Occipital lobe (tissue), 2 donors: ENCODE data around the gene TANGO6. TPM values are rescaled to one million over a fixed set of nuclear protein-coding genes. Genes with fewer than 3 reads are reported as not detected.

Source experiments
- DNase-seq: peaks from one replicate; lab custom pipeline; 2025; lab: John Stamatoyannopoulos, UW
- total RNA-seq: library from RNA; depleted of rRNA; stranded (reverse); fragments of >200 nt; gene quantifications from one replicate; pipeline ENCODE4 v1.2.3, GENCODE V29; 2014

TANGO6 gene
- total RNA-seq, 1 donor from 2014 or later = 30.1 TPM

DNA sequence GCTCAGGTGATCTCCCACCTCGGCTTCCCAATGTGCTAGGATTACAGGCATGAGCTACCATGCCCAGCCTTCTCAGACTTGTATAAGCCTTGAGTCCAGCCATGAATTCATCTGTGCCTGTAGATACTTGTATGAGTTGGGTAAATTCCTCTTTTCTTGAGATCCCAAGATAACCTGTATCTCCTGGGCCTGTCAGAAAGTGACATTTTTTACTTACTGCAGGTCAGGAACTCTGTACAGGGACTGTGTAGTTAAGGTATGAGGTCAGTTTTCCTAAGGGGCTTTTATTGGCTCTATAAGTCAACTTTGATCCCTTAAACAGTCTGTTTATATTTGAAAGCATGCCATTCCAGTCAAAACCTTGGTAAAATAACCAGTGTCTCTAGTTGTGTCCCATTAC, 155.8 kb downstream of the TANGO6 start:
- no peak for DNase-seq

DNA sequence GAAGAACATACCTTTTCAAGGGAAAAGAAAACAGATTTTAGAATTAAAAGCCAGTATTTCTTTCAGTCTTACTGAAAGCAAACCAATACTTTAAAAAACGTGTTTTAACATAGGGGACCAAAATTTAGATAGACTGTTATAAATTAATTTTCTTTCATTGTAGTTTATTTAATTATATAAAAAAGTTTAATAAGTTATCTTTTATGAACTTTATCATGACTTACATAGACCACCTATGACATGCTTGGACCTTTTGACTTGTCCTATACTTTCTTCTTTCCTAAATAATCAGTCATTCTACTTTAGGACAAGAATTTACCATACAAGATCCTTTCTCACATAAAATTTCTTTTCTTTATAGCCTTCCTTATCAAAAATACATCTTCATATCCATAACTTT, 160.2 kb downstream of the TANGO6 start:
- no peak for DNase-seq

DNA sequence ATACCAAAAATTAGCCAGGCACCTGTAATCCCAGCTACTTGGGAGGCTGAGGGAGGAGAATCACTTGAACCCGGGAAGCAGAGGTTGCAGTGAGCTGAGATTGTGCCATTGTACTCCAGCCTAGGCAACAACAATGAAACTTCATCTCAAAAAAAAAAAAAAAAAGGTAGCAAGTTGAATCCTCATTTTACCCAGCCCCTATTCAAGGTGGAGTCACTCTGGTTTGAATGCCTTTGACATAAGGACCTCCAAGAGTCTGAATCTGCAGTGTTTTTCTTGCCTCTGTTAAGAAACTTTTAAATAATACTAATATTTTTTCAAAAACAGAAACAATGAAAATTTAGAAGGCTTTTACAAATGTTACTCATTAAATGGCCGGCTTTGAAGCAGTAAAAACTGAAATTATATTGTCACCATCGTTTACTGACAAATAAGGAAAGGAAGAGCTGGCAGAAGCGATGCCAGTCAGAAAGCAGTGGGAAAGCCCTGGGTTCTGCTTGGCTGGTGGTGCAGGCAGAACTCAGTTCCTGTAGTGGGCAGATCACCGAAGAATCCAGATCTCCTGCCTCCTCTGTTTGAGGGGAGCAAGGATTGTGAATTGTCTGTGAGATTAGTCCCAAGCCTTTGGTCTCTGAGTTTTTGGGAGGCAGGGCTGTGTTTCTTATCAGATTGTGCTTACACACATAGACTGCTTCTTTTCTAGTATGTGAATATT, 162.5 kb downstream of the TANGO6 start:
- DNase-seq = no peak

DNA sequence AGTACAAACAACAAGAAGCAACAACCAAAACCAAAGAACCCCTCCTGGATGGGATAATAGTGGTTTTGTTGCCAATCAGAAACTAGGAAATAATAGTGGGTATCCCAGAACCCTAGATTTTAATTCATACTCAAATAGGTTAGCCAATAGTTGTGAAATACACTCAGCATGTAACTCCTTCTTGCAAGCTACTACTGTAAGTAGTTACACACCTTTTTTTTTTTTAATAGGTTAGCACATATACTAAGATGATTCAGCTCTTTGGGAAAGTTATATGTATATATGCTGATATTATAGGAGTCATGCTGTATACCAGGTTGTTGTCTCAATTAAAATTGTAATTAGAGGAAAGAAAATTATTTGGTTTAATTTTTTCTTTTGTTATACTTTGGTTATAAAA, 169.6 kb downstream of the TANGO6 start:
- no peak for DNase-seq

DNA sequence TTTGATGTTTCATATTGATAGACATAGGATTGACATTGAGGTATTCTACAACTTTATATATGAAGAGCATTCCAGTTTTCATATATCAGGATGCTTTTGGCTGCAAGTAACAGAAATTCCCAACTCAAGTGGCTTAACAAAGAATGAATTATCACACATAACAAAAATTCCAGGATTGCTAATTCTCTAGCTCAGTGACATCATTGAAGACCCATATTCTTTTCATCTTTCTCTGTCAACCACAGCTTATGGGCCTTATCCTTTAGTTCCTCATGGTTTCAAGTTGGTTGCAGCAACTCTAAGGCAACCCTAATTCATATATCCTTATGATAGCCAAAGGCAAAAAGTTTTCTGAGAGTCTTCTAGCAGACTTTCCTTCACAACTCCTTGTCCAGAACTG, 170.7 kb downstream of the TANGO6 start:
- no peak for DNase-seq

DNA sequence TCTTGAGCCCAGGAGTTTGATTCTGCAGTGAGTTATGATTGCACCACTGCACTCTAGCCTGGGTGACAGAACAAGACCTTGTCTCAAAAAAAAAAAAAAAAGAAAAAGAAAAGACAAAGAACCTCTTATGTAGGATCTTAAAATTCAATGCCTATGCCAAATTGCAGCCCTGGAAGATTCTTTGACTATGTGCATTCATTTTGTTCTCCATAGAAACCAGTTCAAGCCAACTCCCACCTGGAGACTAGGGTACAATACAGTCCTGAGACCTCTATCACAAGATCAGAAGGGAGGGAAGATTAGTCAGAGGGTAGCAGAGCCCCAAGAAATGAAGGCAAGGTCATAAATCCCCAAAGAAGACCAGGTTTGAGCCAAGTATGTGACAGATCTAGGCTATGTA, 171.5 kb downstream of the TANGO6 start:
- no peak for DNase-seq

DNA sequence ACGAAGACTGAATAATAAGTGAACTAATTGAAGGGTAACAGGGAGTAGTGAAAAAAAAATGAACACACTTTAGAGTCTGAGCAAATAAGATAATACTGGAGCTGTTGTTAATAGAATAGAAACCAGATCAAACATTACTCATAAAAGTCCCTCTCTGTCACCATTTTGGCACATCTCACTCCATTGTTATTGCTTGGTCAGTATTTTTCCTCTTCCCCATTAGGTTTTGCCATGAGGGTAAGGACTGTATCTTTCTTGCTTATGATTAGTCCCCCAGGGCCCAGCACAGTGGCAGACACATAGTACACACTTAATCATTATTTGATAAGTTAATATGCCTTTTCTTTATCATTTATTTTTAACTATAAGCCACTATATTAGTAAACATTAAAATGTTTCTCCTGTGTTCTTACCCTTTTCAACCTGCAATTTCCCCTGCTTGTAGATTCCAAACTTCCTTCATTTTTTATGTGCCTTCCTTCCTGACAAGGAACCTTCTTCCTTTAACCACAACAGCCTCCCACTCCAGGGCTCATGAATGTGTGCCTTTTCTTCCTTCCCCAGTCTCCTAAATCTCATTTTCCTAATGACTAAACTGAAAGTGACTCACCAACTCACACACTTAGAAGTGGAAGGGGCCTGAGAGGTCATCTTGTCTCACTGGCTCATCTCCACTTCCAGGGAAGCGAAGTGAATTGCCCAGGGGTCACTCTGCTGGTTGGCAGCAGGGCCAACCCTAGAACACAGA, 173.9 kb downstream of the TANGO6 start:
- no peak for DNase-seq

DNA sequence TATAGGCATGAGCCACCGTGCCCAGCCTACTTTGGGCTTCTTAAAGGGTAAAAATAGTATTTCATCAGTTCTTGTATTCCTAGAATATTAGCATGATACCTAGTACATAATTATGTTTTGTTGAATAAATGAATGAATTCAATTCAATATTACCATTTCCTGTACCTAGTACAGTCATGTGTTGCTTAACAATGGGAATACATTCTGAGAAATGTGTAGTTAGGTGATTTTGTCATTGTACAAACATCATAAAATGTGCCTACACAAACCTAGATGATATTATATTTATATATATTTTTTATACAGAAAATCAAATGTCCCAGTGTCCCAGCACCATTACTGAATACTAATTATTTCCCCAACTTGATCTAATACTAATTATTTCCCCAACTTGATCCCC, 176.5 kb downstream of the TANGO6 start:
- DNase-seq = no peak

DNA sequence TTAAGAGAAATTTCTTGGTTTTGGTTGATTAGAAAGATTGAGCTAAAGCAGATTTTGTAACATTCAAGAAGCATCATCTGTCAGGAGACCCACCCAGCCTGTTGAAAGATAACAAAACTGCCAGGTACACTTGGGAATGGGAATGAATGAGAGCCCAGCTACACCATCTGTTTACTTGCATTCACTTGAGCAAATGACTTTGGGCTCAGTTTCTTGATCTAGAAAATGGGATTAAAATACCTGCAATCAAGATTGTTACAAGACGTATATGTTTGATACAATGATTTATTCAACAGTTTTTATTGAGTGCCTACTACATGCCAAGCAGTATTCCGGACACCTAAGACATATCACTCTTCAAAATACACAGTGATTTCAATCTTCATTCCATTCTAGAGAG, 185.8 kb downstream of the TANGO6 start:
- no peak for DNase-seq

DNA sequence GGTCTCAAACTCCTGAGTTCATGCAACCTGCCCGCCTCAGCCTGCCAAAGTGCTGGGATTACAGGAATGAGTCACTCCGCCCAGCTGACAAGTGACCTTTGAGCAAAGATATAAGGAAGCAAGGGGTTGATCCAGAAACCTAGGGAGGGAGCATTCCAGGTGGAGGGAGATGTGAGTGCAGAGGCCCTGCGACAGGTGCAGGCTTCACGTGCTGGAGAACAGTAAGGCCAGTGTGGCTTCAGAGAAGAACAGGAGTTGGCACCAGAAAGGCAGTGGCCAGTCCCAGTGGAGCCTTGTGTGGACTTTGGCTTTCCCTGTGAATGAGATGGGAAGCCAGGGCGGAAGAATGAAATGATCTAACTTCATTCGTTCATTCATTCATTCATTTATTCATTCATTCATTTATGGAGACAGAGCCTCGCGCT, 188.6 kb downstream of the TANGO6 start:
- DNase-seq = no peak

DNA sequence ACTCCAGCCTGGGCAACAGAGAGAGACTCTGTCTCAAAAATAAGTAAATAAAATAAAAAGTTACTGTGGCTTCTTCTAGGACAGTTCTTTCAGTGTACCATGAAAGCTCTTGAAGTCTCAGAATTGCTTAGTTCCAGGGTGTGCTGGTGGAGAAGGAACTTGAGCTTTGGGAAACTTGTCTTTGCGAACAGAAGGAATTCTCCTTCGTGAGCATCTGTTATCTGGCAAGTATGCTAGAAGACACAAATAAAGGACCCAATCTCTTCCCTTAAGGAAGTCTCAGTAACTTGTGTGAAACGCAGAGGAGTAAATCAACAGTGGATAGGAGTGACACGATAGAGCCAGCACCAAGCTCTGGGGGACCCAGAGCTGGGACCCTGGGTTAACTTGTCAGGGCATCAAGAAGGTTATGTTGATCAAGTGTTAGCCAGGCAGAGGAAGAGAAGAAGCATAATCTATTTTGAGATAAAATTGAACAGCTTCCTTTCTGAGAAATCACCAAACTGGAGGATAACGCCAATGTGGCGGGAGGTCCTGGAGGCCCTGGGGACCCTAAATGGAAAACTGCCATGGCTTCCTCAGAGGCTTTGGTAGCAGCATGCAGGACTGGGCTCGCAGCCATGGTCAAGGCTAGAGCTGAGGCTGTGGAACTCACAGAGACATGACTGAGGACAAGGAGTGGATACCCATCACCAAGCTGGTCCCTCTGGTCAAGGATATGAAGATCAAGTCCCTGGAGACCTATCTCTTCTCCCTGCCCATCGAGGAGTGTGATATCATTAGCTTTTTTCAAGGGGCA, 190.0 kb downstream of the TANGO6 start:
- DNase-seq = no peak

DNA sequence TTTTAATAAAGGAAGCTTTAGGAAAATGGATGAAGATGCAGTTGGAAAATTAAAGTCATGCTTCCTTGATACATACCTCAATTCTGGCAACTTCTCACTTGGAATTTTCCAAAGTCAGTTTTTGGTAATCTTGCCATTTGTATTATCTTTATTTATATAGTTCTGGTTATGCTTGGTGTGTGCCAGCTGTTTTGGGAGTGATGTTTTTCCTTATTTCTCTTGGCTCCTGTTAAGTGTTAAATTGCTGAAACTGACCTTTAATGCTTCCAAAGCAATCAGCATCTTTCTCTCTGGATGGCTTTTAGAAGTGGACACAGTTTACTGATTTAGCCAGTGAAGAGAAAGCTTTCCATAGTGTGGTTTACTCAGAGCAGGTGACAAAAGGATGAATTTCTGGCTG, 192.0 kb downstream of the TANGO6 start:
- no peak for DNase-seq

DNA sequence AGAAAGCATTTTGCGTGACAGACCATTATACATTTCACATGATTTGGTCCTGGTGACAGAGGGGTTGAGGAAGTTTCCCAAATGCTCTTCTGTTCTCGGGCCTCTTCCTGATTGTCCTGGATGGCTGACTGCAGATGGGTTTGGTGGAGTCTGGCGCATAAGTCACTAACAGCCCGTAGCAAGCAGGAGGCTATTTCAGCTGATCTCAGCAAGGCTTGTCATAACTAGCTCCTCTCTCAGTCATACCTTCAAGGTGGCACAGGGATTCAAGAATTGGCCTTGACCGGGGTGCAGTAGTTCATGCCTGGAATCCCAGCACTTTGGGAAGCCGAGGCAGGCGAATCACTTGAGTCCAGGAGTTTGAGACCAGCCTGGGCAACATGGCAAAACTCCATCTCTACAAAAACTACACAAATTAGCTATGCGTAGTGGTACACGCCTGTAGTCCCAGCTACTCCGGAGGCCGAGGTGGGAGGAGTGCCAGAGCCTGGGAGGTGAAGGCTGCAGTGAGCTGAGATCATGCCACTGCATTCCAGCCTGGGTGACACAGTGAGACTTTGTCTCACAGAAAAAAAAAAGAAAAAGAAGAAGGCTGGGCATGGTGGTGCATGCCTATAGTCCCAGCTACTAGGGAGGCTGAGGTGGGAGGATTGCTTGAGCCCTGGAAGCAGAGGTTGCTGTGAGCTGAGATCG, 193.2 kb downstream of the TANGO6 start:
- no peak for DNase-seq

DNA sequence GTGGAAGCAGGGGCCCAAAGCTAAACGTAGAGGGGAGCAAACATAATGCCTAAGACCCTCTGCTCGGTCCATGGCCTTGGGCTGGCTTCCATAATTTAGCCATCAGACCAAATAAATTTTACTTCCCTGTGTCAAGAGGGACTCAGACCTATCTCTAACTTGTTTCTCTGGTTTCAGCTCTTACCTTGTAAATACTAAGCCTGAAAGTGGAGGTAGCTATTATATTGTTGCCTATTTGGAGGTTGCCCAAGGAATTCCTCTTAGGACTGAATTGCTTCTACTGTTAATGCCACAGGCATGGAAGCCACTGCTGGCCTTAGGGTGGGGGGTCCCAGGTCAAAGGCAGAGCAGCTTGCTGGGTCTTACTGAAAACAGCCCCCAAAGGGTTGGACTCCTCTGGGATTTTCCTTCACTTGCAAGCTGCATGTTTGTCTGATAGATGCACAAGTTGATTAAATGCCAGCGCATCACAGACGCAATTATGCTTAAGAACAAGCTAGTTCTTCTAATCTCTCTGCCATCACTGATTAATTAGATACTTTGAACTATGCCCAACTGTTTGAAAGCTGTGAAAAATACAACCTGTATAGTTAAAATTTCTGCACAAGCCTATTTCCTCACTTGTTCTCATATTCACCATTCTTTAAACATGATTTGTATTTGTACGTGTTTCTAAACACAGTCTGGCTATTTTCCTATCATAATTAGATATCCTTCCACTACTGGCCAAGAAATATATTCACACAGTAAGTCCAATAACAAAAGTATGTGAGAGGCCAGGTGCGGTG, 194.2 kb downstream of the TANGO6 start:
- no peak for DNase-seq

DNA sequence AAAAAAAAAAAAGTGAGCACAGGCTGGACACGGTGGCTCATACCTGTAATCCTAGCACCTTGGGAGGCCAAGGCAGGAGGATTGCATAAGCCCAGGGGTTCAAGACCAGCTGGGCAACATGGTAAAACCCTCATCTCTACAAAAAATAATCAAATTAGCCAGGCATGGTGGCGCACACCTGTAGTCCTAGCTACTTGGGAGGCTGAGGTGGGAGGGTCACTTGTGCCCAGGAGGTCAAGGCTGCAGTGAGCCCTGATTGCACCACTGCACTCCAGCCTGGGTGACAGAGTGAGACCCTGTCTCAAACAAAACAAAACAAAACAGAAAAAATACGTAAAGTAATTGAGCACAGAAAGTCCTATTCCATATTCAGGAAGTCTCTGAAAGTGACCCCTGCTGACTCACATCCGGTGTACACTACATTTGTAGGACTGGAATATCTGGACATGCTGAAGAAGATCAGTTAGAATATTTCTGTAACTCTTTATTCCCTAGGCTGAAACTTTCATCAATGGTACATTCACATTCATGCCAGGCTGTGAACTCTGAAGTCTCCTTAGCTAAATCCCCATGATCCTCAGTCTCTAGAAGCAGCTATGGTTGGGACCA, 196.1 kb downstream of the TANGO6 start:
- no peak for DNase-seq

DNA sequence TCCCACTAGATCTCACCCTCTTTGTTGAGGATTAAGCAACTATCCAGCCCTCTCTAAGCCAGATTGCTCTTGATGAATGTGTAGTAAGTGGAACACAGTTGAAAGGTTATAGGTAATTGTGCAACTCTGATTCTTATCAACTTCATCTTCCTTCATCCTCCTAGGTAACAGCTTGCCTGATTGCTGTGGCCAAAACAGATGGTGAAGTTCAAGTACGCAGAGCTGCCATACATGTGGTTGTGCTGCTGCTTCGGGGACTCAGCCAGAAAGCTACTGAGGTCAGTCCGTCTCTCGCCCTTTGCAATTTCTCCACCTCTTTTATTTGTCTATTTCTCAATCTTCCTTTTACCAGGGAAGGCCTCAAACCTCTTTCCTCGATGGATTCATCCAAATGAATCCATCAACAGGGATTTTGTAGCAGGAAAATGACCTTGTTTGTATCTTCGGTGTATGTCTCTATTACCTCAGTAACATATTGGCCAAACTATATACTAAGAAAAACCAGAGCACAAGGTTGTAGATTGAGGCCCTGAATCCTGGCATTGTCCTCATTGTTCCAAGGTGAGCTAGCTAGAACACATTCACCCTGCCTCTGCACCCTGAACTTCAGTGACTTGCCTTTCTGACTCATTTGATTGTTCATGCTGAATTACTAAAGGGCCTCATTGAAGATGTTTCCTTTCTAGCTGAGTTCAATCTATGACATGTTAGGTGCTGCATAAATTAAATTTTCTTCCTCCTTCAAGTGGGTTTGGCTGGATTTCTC, 197.0 kb downstream of the TANGO6 start:
- DNase-seq = no peak

DNA sequence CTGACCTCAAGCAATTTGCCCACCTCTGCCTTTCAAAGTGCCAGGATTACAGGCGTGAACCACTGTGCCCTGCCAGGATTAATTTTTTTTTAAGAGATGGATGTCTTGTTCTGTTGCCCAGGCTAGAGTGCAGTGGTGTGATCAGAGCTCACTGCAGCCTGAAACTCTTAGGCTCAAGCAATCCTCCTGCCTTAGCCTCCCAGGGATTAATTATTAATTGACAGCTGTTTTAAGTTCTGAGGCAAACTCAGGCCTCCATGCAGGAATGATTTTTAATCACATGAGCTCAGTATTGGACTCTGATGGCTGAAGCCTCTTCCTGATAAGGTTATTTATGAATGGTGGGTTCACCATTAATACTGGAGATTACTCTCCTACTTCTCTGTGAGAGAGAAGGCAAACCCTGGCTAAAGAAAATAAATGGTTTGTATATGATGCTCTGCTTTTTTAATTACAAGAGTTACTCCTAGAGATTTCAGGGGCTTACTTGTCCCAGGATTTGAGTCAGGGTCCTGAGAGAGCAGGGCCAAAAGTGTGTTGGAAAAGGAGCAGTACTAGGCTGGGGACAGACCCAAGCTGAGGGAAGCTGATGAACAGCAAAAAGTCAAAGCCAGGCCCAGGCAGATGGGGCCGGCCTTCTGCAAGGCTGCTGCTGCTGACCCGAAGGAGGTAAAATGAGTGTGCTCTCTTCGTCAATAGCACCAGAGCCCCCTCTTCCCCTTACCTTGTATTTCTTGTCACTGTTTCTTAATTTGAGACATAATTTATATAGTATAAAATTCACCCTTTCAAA, 205.2 kb downstream of the TANGO6 start:
- DNase-seq = no peak

DNA sequence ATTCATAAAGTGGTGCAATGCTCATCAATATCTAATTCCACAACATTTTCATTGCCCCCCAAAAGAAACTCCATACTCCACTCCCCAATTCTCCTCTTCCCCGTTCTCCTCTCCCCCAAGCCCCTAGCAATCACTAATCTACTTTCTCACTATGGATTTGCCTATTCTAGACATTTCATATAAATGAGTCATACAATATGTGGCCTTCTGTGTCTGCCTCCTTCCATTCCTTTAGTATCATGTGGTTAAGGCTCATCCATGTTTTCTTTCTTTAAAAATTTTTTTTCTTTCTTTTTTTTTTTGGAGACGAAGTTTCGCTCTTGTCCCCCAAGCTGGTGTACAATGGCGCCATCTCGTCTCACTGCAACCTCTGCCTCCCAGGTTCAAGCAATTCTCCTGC, 205.8 kb downstream of the TANGO6 start:
- no peak for DNase-seq
